GM19324 (cell line): ENCODE measurements around the gene SEL1L.
"Not testable (repeated sequence)": the region's sequence is repeated elsewhere in the genome, so short reads cannot be mapped to it uniquely, and the experiment has no call there.

ENCODE experiments used
- ATAC-seq: cut with Tn5 transposase; IDR thresholded peaks from one replicate; pipeline ENCODE4 v1.9.1; 2021; ENCODE audit warnings: mild to moderate bottlenecking, moderate library complexity; ENCODE audit not compliant: unreplicated experiment, low FRiP score

Gene SEL1L

DNA sequence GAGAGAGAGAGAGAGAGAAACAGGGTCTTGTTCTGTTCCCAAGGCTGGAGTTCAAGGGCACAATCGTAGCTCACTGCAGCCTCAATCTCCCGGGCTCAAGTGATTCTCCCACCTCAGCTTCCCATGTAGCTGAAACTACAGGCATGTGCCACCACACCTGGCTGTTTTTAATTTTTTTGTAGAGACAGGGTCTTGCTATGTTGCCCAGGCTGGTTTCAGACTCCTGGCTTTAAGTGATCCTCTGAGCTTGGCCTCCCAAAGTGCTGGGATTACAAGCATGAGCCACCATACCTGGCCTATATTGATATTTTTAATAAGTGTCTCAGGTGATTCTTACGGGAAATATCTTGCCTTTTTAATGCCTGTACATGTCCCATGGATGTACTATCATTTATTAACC, 82.7 kb downstream of the SEL1L start:
- no peak for ATAC-seq

DNA sequence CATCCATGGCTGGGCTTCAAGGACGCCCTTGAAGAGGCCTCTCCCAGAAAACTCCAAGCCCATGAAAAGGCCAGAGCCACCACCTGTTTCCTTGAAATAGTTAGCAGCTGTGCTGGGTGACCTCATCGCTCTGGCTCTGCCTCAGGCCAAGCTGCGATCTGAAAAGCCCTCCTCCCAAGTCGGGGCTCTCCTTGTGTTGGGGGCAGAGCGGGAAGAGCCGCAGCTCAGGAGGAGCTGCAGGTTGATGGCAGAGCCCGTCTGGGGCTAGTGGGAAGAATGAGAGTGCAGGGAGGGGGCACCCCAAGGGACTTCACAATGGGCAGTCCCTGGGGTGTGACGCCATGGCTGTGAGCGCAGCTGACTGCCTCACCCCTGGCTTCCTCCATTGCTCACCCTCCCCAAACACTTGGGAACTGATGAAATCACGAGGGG, 83.5 kb downstream of the SEL1L start:
- no peak for ATAC-seq

DNA sequence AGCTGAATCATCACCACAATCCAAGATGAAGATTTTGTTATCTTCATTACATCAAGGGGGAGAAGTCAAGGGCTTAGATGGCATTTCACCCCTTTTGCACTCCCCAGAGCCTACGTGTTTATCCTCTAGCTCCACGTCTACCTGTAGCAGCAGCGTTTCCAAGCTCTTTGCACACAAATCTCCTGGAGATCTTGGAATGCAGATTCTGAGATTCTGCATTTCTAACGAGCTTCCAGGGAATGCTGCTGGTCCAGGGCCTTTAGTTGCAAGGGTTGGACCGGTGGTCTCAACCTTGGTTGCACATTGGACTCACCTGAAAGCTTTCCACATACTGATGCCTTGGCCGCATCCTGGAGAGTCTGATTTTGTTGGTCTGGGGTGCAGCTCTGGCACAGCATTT, 84.1 kb downstream of the SEL1L start:
- no peak for ATAC-seq

DNA sequence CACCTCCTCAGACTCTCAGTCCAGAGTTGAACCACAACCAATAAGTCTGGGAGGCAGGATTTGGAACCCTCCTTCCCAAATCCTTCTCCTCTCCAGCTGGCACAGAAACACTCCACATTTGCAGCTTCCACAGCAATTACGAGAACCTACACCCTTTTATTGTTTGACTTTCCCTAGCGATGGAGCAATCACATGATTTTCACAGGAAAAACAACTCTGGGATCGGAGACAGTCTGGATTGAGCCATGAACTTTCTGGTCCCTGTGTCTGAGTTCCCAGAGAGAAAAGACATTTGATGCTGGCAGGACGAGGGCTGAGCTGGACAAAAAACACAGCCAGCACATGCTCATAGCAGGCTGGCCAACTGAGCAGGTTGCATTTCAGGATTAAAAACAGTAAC, 84.5 kb downstream of the SEL1L start:
- ATAC-seq, result no peak

DNA sequence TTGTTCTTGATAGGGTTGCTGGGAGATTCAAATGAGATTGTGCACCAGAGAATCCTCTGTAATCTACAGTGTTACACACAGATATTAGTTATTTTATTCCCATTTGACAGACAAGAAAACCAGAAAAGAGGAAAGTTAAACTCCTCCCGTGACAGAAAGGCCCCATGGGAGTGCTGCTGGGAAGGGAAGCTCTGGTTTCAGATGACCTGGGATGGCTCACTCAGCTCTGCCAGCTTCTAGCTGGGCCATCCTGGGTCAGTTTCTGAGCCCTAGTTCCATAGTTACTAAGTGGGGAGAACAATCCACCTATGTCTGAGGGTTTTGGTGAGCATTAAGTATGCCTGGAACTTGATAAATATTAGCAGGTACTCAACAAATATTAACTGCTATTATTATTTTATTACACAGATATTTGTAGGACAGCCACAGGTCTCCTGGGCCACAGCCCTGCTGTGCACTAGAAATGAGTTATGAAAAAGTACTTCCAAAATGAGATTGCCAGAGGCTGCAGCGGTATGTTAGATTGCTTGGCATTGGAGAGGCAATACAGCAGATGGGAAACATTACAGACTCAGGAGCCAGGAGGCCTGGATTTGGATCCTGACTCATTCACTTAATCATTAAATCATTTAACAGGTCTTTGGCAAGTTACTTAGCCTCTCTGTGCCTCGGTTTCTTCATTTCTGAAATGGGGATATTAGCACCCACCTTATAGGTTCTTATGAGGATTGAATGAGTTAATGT, 86.5 kb downstream of the SEL1L start:
- no peak for ATAC-seq

DNA sequence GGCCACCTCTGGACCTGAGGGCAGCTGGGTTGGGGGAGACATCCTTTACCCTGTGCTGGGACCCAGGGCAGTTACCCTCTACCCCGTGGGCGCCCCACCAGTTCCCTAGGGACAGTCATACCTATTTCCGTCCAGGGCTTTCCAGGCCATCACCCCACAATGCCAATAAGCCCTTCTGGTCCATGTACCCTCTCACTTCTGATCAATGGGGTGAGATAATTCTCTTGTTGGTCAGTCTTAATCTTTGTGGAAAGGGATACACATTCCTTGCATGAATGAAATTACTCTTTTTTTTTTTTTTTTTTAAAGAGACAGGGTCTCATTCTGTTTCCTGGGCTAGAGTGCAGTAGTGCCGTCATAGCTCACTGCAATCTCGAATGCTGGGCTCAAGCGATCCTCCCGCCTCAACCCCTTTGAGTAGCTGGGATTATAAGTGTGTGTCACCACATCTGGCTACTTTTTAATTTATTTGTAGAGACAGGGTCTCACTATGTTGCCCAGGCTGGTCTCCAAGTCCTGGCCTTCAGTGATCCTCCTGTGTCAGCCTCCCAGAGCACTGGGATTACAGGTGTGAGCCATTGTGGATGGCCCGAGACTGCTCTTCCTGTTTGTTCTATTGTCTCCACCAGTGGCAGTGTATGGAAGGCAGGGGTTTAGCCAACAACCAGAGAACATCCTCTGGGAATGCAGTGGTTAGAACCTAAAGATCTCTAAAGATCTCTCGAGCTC, 87.2 kb downstream of the SEL1L start:
- ATAC-seq, result no peak

DNA sequence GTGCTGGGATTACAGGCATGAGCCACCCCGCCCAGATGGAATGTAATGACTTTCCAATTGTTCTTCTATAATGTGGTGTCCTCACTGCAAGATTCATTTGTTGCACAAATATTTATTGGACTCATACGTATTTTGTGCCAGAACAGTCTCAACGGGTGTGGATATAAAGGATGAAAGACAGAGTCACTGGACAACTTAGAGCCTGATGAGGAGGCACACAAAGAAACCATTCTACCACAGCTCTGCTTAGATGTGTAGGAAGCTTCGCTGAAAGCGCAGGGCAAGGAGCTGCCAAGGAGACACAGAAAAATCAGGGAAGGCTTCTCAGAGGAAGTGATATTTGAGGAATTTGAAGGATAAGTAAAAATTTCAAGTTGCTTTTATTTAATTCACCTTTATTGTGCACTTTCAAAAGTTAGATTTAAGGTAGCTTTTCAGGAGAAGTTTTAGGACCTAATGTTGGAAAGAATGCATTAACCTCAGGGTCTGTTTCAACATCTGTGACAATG, 92.0 kb downstream of the SEL1L start:
- ATAC-seq, result no peak

DNA sequence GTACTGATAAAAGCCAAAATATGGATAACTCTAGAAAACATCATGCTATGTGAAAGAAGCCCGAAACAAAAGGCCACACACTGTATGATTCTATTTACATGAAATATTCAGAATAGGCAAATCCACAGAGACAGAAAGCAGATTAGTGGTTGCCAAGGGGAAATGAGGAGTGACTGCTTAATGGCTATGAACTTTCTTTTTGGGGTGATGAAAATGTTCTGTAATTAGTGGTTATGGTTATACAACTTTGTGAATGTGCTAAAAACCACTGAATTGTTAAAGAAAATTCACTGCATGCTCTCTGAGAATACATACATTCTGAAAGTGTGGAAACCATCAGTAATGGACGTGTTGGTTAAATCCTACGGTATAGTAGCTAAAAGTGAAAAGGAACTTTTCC, 93.6 kb downstream of the SEL1L start:
- no peak for ATAC-seq

DNA sequence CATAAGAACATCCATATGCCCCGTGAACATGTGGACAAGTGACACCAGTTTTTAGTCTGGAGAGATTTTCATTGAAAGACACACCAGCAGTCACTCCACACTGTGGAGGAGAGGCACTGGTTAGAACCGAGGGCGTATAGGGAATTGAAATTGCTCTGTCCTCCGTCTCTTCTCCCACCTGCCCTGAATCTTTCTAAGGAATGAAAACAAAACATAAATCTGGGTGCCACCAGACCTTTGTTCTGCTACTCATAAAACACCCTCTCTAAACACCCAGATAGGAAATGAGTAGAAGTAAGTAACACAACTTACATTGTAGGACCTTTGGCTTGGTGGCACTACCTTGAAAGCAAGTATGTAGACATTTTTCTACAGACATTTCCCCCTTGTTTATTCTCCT, 96.4 kb downstream of the SEL1L start:
- ATAC-seq, result no peak

DNA sequence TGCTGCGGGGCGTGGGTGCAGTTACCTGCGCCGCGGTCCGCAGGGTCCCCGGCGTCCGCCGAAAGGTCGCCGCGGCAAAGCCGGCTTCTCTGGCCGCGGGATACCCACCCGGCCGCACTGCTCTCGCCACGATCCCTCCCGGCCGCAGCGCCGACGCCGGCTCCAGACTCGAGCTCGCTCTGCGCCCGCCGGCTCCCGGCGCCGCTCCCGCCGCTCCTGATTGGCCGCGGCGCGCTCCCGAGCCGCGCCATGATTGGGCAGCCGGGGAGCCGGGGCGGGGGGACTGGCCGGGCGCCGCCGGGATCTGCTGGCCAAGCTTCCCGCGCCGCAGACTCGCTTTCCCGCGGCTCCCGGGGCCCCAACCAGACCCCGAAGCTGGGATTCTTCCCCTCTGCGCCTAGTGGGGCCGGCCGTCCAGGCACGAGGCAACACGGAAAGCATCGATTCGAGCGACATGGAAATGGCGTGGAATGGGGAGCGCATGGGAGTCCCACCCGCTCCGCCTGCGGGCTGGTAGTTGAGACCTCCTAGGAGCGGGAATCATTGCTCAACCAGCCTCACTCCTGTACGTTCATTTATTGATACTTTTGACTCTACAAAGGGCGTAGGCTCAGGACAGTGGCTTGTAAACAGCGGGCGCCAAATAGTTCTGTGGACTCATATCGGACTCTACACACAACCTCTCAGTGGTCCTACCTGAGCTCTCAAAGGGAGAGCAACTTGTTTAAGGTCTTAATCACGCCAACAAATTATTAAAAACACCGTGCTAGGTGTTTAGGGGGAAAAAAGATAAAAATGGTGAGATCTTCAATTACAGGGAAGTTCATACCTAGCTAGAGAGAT, 97.1 kb downstream of the SEL1L start:
- peak; percentile 80 for ATAC-seq

DNA sequence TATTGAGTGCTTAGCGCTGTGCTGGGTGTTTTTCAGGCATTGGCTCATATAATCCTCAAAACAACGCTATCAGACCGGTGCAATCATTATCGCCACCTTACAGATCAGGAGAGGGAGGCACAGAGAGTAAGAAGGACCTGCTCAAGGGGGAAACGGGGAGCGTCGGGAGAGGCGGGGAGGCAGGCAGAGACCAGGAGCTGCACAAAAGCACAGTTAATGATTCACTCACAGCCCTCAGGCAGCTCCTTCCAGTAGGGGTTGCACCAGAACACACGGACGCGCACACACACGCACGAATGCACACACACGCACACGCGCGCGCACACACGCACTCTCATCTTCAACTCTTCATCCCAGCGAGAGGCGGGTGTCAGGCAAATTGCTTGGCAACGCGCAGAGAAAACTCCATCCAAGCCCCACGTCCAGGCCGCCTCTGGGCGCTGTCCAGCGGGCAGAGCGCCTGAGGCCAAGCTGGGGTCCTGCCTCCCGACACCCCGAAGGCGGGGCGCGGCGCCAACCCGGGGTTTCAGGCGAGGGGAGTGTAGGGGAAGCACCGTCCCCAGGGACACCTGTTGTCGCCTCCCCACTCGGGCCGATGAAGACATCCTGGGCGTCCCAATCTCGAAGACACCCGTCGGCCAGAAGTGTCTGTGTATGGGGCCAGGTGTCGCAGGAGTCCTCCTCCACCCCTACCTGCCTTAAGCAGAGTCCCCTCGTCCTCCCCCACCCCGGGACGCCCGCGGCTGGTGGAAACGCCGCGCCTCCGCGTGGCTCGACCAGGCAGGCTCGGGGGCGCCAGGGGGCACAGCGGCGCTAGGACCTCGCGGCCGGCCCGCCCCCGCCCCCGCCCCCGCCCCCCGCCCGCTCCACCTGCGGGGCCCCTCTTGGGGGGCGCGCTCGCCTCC, 98.0 kb downstream of the SEL1L start:
- peak; percentile 31 for ATAC-seq

DNA sequence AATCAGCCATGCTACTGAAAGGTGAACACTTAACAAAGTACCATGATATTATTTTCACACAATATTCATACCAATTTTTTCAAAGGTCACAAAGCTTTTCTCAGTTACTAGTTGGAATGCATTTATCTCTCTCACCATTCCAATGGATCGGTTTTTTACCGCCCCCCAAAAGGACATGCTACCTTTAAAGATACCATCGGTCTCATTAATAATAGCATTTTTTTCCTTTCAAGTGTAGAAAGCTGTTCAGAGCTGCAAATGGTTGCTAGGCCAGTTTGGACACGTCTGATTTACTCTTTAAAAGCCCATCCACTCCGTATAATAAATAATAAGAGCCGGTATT, 98.6 kb downstream of the SEL1L start:
- no peak for ATAC-seq

DNA sequence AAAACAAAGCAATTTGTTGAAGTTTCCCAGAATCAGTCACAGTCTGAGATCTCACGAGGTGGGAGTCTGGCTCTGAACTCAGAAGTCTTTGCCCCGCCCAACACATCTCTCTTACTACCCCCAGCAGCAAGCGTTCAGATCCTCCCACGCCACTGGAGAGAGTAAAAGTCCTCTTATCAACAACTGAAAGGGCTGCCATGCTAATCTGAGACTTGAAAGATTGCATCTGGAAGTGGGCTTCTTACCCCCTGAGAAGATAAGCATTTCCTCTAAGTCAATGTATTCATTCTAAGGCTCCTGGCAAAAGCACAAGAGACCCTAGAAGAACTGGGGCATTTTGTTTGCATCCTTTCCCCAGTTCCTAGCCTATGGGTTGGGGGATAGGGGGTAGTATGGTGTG, 99.4 kb downstream of the SEL1L start:
- ATAC-seq, result no peak

DNA sequence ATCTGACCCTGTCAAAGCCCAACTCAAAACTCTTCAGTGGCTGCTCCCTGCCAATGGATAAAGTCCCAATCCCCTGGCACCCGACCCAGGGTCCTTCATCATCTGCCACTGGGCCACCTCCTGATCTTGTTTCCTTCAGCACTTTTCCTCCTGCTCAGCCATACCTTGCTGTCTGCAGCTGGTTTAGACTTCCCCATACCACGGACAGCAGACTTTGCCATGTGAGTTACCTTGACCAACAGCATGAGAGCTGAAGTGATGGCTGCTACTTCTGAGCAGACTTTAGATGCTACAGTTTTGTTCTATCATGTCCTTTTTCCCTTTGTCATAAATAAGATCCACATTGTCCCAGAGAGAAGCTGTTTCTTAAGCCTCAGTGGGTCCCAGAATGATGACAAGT, 100.3 kb downstream of the SEL1L start:
- no peak for ATAC-seq

DNA sequence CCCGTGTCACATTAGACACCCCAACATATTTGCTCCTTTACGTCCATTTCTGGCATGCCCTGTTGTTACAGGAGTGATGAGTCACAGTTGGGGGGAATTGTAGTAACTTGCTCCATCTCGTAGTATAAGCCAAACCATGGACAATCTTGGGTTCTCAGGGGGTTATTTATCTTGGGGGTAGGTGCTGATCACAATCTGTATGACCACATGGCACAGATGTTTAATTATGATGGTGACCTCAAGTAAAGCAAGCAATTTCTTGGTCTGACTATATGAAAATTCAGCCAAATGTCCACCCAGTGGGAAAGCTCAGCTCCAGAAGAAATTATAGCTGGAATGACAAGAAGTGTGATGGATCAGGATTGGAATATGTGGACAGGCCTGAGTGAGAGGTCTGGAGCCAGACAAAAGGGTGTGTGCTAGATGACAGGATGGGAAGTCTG, 101.4 kb downstream of the SEL1L start:
- no peak for ATAC-seq

DNA sequence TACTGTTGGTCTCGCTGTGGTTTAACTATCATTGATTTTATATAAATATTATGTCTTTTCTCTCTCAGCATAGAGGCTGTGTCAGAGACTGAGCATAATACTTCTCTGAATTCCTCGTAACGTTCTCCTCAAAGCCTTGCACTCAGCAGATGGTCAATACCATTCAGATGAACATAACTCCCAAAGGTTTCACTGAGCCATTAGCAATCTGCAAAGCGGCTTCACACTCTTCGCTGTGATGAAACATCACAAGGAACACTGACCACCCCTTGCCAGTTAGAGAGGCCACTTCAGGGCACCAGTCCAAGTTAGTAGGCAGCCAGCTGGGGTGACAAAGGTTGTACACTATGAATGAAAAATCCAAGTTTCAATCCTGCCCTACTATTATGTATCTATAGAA, 103.4 kb downstream of the SEL1L start:
- no peak for ATAC-seq

DNA sequence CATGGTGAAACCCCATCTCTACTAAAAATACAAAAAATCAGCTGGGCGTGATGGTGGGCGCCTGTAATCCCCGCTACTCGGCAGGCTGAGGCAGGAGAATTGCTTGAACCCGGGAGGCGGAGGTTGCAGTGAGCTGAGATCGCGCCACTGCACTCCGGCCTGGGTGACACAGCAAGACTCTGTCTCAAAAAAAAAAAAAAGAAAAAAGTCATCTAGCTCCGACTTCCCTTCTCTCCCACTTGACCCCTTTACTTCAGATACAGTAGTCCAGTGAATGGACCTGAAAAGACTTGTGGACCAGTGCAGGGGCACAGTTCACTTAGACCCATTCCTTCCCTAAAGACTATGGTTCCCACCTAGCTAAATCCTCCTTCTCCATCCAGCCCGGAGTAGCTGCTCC, 103.9 kb downstream of the SEL1L start:
- not testable (repeated sequence) for ATAC-seq

DNA sequence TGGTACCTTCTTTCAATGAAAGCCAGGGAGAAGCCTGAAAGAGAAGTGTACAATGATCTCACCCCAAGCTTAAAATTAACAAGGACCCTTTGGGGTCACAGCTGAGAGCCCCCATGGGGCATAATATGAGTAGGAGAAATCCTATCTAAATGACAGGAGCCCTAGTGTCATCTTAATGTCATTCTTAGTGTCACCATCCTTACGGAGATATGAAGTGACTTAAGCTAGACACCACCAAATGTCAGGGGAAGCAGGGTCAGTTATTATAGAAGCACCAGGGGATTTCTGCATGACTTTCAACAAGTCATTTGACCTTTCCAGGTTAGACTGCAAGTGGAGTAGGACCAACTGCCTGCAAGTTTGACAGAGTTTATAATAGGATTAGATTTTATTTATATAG, 104.6 kb downstream of the SEL1L start:
- no peak for ATAC-seq

DNA sequence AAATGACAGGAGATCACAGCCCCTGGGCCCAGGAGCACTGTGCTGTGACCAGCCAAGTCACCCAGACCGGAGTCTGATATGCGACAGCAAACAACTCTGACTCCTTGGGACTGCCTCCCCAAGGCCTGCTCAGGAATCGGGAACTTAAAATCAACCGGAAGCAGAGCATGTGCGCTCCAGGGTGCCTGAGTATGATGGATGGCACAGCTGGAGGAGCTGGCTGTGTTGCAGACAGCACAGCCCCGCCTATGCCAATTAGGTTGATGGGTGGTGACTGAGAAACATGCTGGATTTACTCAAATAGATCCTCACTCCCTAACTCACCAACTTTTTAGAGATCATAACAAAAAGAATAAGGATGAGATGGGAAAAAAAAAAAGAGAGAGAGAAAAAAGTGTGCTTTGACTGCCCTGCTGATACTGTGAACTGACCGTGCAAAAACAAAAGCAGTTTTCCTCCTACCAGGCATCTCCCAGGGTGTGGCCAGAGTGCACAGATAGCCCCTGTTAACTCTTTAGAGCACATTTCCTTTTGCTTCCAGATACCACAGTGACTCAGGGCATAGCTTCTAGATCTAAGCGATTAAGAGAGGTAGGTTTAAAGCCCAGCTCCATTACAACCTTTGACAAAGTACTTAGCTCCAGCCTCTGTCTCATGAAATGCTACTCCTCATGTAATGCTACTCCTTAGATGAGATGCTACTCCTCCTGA, 106.2 kb downstream of the SEL1L start:
- no peak for ATAC-seq

DNA sequence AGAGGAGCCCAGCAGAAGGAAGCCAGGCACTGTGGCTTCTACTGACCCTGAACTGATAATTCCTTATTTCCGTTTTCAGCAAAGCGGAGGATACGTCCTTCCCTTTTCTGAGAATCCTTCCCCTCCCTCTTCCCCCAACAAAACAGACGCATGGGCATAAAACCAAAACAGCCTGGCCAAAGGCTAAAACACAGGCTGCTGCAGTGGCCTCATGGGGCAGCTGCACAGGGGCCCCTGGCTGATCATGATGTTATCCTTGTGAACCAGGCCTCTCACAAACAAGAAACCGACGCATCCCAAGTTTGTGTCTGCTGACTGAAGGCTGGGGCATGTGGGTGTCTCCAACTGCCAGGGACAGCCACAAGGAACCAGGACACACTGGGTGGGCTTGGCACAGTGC, 110.1 kb downstream of the SEL1L start:
- no peak for ATAC-seq
